B cell (primary cell): Measurements from ENCODE around the gene CTNNBL1. TPM values are rescaled to one million over a fixed set of nuclear protein-coding genes. Genes with fewer than 3 reads are reported as not detected.

Experiments used
- ATAC-seq: fragments of 200-7000 bp; cut with Tn5 transposase; one replicate; pipeline ENCODE4 v1.10.0; 2021; ENCODE audit warnings: low read depth, mild to moderate bottlenecking, moderate number of reproducible peaks, moderate library complexity
- CTCF ChIA-PET: fragments of 350-600 bp; sonication (Branson Sonifier 250); formaldehyde crosslinking; loops from one replicate; lab custom pipeline; 2021; ENCODE audit warnings: antibody characterized with exemption, inconsistent platforms; lab: Charles Lee
- POLR2A ChIA-PET: fragments of 350-600 bp; sonication (Branson Sonifier 250); formaldehyde crosslinking; loops from one replicate; lab custom pipeline; 2021; ENCODE audit warnings: antibody characterized with exemption; lab: Charles Lee
- DNase-seq: peaks from one replicate; pipeline ENCODE4 v3.0.0; 2013
- H2AFZ ChIP-seq: 2 replicates; pipeline ENCODE4 v1.6.1; 2012; ENCODE audit warnings: mild to moderate bottlenecking, low read depth, low read length; ENCODE audit not compliant: insufficient read depth, poor library complexity, severe bottlenecking
- H3K27ac ChIP-seq, 2 donors: 1 replicate in 1 of 2; 2 replicates in 1 of 2; pipeline ENCODE4 v1.5.1; 2012 to 2013; ENCODE audit warnings: low read length in 2 of 2, mild to moderate bottlenecking in 2 of 2, moderate library complexity in 1 of 2
- H3K27me3 ChIP-seq, 4 experiments: fragments of 200-600 bp in 1 of 4; sonication (generic) in 1 of 4; replicated peaks in 1 of 4; 1 replicate in 2 of 4; 2 replicates in 2 of 4; pipeline versions ENCODE4 v1.6.1 to v1.7.0; 2013 to 2016; ENCODE audit warnings: low read length in 3 of 4, mild to moderate bottlenecking in 2 of 4, mixed read lengths in 1 of 4, moderate library complexity in 1 of 4; ENCODE audit not compliant: insufficient read depth in 4 of 4, control insufficient read depth in 3 of 4; ENCODE audit errors: control extremely low read depth in 1 of 4
- H3K36me3 ChIP-seq, 2 experiments: replicated peaks in 1 of 2; 1 replicate in 1 of 2; 2 replicates in 1 of 2; pipeline versions ENCODE4 v1.6.1 to v1.7.1; 2013; ENCODE audit warnings: low read length in 1 of 2; ENCODE audit not compliant: insufficient read depth in 2 of 2, control insufficient read depth in 1 of 2; ENCODE audit errors: control extremely low read depth in 1 of 2, extremely low read depth in 1 of 2
- H3K4me1 ChIP-seq, 2 donors: fragments of 200-600 bp in 1 of 2; sonication (generic) in 1 of 2; 1 replicate in 1 of 2; 2 replicates in 1 of 2; pipeline versions ENCODE4 v1.5.1 to v1.6.1; 2013 to 2017; ENCODE audit warnings: low read length in 2 of 2; ENCODE audit not compliant: control insufficient read depth in 2 of 2, insufficient read depth in 2 of 2
- H3K4me2 ChIP-seq: replicated peaks from 2 replicates; pipeline ENCODE3; 2012; ENCODE audit warnings: mild to moderate bottlenecking, low read depth, low read length; ENCODE audit not compliant: poor library complexity, severe bottlenecking
- H3K4me3 ChIP-seq, 5 experiments: fragments of 200-600 bp in 1 of 5; sonication (generic) in 1 of 5; 1 replicate in 3 of 5; 2 replicates in 2 of 5; pipeline versions ENCODE4 v1.5.1 to v1.7.0; 2011 to 2016; ENCODE audit warnings: low read length in 4 of 5, mild to moderate bottlenecking in 4 of 5, low read depth in 2 of 5, control low read depth in 1 of 5, moderate library complexity in 1 of 5; ENCODE audit not compliant: insufficient read depth in 1 of 5; ENCODE audit errors: control extremely low read depth in 1 of 5, extremely low read depth in 1 of 5
- H3K79me2 ChIP-seq: fragments of 200-600 bp; sonication (generic); one replicate; pipeline ENCODE4 v1.6.0; 2016; ENCODE audit warnings: low read length; ENCODE audit not compliant: control insufficient read depth, insufficient read depth
- H3K9ac ChIP-seq: fragments of 200-600 bp; sonication (generic); 2 replicates; pipeline ENCODE4 v1.6.1; 2017; ENCODE audit warnings: mild to moderate bottlenecking, low read length, moderate library complexity
- H3K9me3 ChIP-seq, 3 donors: one replicate each; pipeline versions ENCODE4 v1.6.1 to v1.7.1; 2013; ENCODE audit warnings: low read length in 2 of 3; ENCODE audit not compliant: control insufficient read depth in 2 of 3, insufficient read depth in 1 of 3; ENCODE audit errors: control extremely low read depth in 1 of 3
- H4K20me1 ChIP-seq: 2 replicates; pipeline ENCODE4 v1.6.0; 2012; ENCODE audit warnings: mild to moderate bottlenecking, low read length; ENCODE audit not compliant: insufficient read depth, control insufficient read depth, poor library complexity, severe bottlenecking
- H3K27ac Mint-ChIP-seq: one replicate; pipeline ENCODE4 v1.8.0; 2021; ENCODE audit warnings: mixed read lengths
- H3K27me3 Mint-ChIP-seq: one replicate; pipeline ENCODE4 v1.8.0; 2021; ENCODE audit warnings: mixed read lengths
- H3K4me1 Mint-ChIP-seq: one replicate; pipeline ENCODE4 v1.8.0; 2021; ENCODE audit warnings: mixed read lengths
- H3K4me3 Mint-ChIP-seq: one replicate; pipeline ENCODE4 v1.8.0; 2021; ENCODE audit warnings: mixed read lengths
- H3K9me3 Mint-ChIP-seq: one replicate; pipeline ENCODE4 v1.8.0; 2022; ENCODE audit warnings: mixed read lengths; ENCODE audit not compliant: insufficient read depth
- CTCF ChIP-seq: fragments of 200-600 bp; IDR thresholded peaks from one replicate; pipeline ENCODE4 v1.8.0; 2022; ENCODE audit warnings: antibody characterized with exemption, mild to moderate bottlenecking
- EZH2 ChIP-seq: IDR thresholded peaks from 2 replicates; pipeline ENCODE4 v1.6.1; 2012; ENCODE audit warnings: borderline replicate concordance, low read depth, mild to moderate bottlenecking, moderate library complexity, low read length; ENCODE audit not compliant: insufficient read depth, poor library complexity, severe bottlenecking
- WGBS: methylation state at CpG from one replicate; pipeline ENCODE4 v1.1.5; 2013; ENCODE audit warnings: missing lambda C conversion rate; ENCODE audit not compliant: insufficient coverage; 5-methylcytosine and 5-hydroxymethylcytosine counted together
- intact Hi-C: fragments of 100-400 bp; cut with micrococcal nuclease; formaldehyde crosslinking; loops from one replicate; pipeline ENCODE4 v1.10.0; 2022
- polyA plus RNA-seq: library from polyadenylated mRNA; depleted of rRNA; stranded (reverse); fragments of >200 nt; gene quantifications from 2 replicates; pipeline ENCODE4 v1.2.3, GENCODE V29; 2012
- total RNA-seq, 2 donors: library from RNA; stranded (reverse); fragments of 120-200 nt in 1 of 2; gene quantifications; 1 replicate in 1 of 2; 2 replicates in 1 of 2; pipeline versions ENCODE4 v1.2.3 to v1.2.4, GENCODE V29; 2013 to 2022

Gene CTNNBL1
- total and polyA plus RNA-seq, 2 donors (not counting 1 experiment from before 2014, with no cell fraction given): 25.3 to 64.7 TPM

- Mint-ChIP-seq H3K27ac (no peak overlapping the region), H3K27me3 (no peaks in the 10 kb centered on the region), H3K4me3 (no peak overlapping the region), H3K9me3 (no peaks in the 10 kb centered on the region), H3K4me1 (no peaks in the 10 kb centered on the region)
- H3K27ac ChIP-seq: no peak overlapping the region
- CTCF ChIA-PET: interaction anchor here (0.5 kb wide), 1 partner anchor 82 kb away, joined by 3 read pairs; no protein-coding TSS in a partner anchor
- H3K79me2 ChIP-seq: no peaks in the 10 kb centered on the region
- POLR2A ChIA-PET: no interaction called here
- WGBS: 95% methylated on average over 8 of the region's 12 CpGs
- H3K9ac ChIP-seq: no peak overlapping the region
- H3K4me2 ChIP-seq: no peak overlapping the region
- no peaks in the 10 kb centered on the region for H3K4me1 ChIP-seq
- H3K27me3 ChIP-seq: no peaks in the 10 kb centered on the region
- ATAC-seq: no peak
- H3K4me3 ChIP-seq: no peak overlapping the region
- DNase-seq: no peak
- peaks cover 0 to 5% of the 10 kb centered on the region in 2 experiments for H3K36me3 ChIP-seq
- H2AFZ ChIP-seq: no peak overlapping the region
- no peaks in the 10 kb centered on the region for H4K20me1 ChIP-seq
- no peaks in the 10 kb centered on the region for H3K9me3 ChIP-seq
- intact Hi-C loops: no loop called here
- TF ChIP-seq CTCF: no peak
- no peak for TF ChIP-seq EZH2
Observed at GRCh38 chr20:37878835-37879599, 185.2 kb downstream of the CTNNBL1 start.

GRCh38 chr20:37879843-37880242, 186.0 kb downstream of the CTNNBL1 start:
- Mint-ChIP-seq H3K27ac (no peak overlapping the region), H3K9me3 (no peaks in the 10 kb centered on the region), H3K27me3 (no peaks in the 10 kb centered on the region), H3K4me3 (no peak overlapping the region), H3K4me1 (no peaks in the 10 kb centered on the region)
- H3K4me1 ChIP-seq: no peaks in the 10 kb centered on the region
- 100% methylated on average over 1 of the region's 1 CpG for WGBS
- ChIA-PET POLR2A (no interaction called here), CTCF (interaction anchor here (0.5 kb wide), 1 partner anchor 82 kb away, joined by 3 read pairs; no protein-coding TSS in a partner anchor)
- no peak for TF ChIP-seq EZH2
- no peak for TF ChIP-seq CTCF
- intact Hi-C loops: no loop called here
- H3K9me3 ChIP-seq: no peaks in the 10 kb centered on the region
- H3K27ac ChIP-seq: no peak overlapping the region
- no peak overlapping the region for H2AFZ ChIP-seq
- H3K27me3 ChIP-seq: no peaks in the 10 kb centered on the region
- no peaks in the 10 kb centered on the region for H4K20me1 ChIP-seq
- H3K79me2 ChIP-seq: no peaks in the 10 kb centered on the region
- H3K4me3 ChIP-seq: no peak overlapping the region
- DNase-seq (no peak), ATAC-seq (no peak)
- H3K4me2 ChIP-seq: no peak overlapping the region
- H3K36me3 ChIP-seq: no peaks in the 10 kb centered on the region
- no peak overlapping the region for H3K9ac ChIP-seq
